ENCODE measurements around the gene ACOX2.
A peak's percentile ranks its signal among the peaks of the same experiment; 100 is the strongest.

Gene ACOX2

GRCh38 chr3:58536501-58537411, at the start of gene ACOX2:
TSS of gene ACOX2 (minus strand) at chr3:58537190. CDS start at chr3:58535106, 2,084 bp downstream.
- ATAC-seq (ENCODE audit: insufficient read depth, low read depth), result no peak
- H3K9ac ChIP-seq (ENCODE audit: low read depth, low read length), result no peak within 1 kb of the TSS
- peaks cover 4% of the 10 kb centered on the region for H3K27me3 ChIP-seq (ENCODE audit: insufficient read depth, low read length, poor library complexity)
- H3K4me1 ChIP-seq (ENCODE audit: insufficient read depth, low read length), result 0 out of 2 replicates have a peak, but pooled peaks cover 3% of the 10 kb centered on the region
- H2AFZ ChIP-seq (ENCODE audit: low read depth, low read length), result no peak within 1 kb of the TSS
- H3K79me2 ChIP-seq (ENCODE audit: insufficient read depth, low read length), result no peaks in the 10 kb centered on the region
- no peak for DNase-seq
- TF ChIP-seq CTCF (IDR thresholded peaks at IDR 0.05; ENCODE audit: borderline replicate concordance, extremely low read depth, low read length, poor library complexity, severe bottlenecking), result no peak
- TF ChIP-seq EZH2 (IDR thresholded peaks at IDR 0.05; ENCODE audit: borderline replicate concordance, low read depth, low read length, severe bottlenecking), result no peak
- no peak within 1 kb of the TSS for H3K4me3 ChIP-seq (ENCODE audit: low read depth in 1 of 2, low read length in 2 of 2)
- H3K27ac ChIP-seq (ENCODE audit: low read length), result no peak within 1 kb of the TSS
- no peaks in the 10 kb centered on the region for H3K36me3 ChIP-seq (ENCODE audit: insufficient read depth, low read length)
- no peak within 1 kb of the TSS for H3K4me2 ChIP-seq (ENCODE audit: insufficient read depth, low read length)
- no peaks in the 10 kb centered on the region for H3K9me3 ChIP-seq (ENCODE audit: insufficient read depth, low read length, severe bottlenecking)
- no peaks in the 10 kb centered on the region for H4K20me1 ChIP-seq (ENCODE audit: insufficient read depth, low read length)

GRCh38 chr3:58585994-58586393, 49.0 kb upstream of the ACOX2 start:
- TF ChIP-seq CTCF (IDR thresholded peaks at IDR 0.05; ENCODE audit: borderline replicate concordance, extremely low read depth, low read length, poor library complexity, severe bottlenecking), result no peak
- TF ChIP-seq EZH2 (IDR thresholded peaks at IDR 0.05; ENCODE audit: borderline replicate concordance, low read depth, low read length, severe bottlenecking), result no peak
- ATAC-seq (ENCODE audit: insufficient read depth, low read depth), result no peak
- H3K4me1 ChIP-seq (ENCODE audit: insufficient read depth, low read length), result no peaks in the 10 kb centered on the region
- no peaks in the 10 kb centered on the region for H3K27me3 ChIP-seq (ENCODE audit: insufficient read depth, low read length, poor library complexity)
- H3K9ac ChIP-seq (ENCODE audit: low read depth, low read length), result no peak overlapping the region
- H3K4me3 ChIP-seq (ENCODE audit: low read depth in 1 of 2, low read length in 2 of 2), result no peak overlapping the region
- DNase-seq, result no peak
- no peak overlapping the region for H3K27ac ChIP-seq (ENCODE audit: low read length)
- 0 out of 2 replicates have a peak, but pooled peaks cover 3% of the 10 kb centered on the region for H4K20me1 ChIP-seq (ENCODE audit: insufficient read depth, low read length)
- H3K79me2 ChIP-seq (ENCODE audit: insufficient read depth, low read length), result no peaks in the 10 kb centered on the region
- H2AFZ ChIP-seq (ENCODE audit: low read depth, low read length), result no peak overlapping the region
- H3K4me2 ChIP-seq (ENCODE audit: insufficient read depth, low read length), result no peak overlapping the region
- no peaks in the 10 kb centered on the region for H3K9me3 ChIP-seq (ENCODE audit: insufficient read depth, low read length, severe bottlenecking)
- no peaks in the 10 kb centered on the region for H3K36me3 ChIP-seq (ENCODE audit: insufficient read depth, low read length)

- no peaks in the 10 kb centered on the region for H3K79me2 ChIP-seq (ENCODE audit: insufficient read depth, low read length)
- no peaks in the 10 kb centered on the region for H3K4me1 ChIP-seq (ENCODE audit: insufficient read depth, low read length)
- H4K20me1 ChIP-seq (ENCODE audit: insufficient read depth, low read length), result 0 out of 2 replicates have a peak, but pooled peaks cover 3% of the 10 kb centered on the region
- no peak overlapping the region for H3K9ac ChIP-seq (ENCODE audit: low read depth, low read length)
- H3K4me2 ChIP-seq (ENCODE audit: insufficient read depth, low read length), result 0 out of 2 replicates have a peak overlapping the region, but pooled peaks have one; percentile 20
- ATAC-seq (ENCODE audit: insufficient read depth, low read depth) (no peak), DNase-seq (no peak)
- H3K36me3 ChIP-seq (ENCODE audit: insufficient read depth, low read length), result no peaks in the 10 kb centered on the region
- H3K4me3 ChIP-seq (ENCODE audit: low read depth in 1 of 2, low read length in 2 of 2), result no peak overlapping the region
- H3K27ac ChIP-seq (ENCODE audit: low read length), result no peak overlapping the region
- H3K27me3 ChIP-seq (ENCODE audit: insufficient read depth, low read length, poor library complexity), result no peaks in the 10 kb centered on the region
- TF ChIP-seq CTCF (IDR thresholded peaks at IDR 0.05; ENCODE audit: borderline replicate concordance, extremely low read depth, low read length, poor library complexity, severe bottlenecking) (no peak), EZH2 (IDR thresholded peaks at IDR 0.05; ENCODE audit: borderline replicate concordance, low read depth, low read length, severe bottlenecking) (no peak)
- H2AFZ ChIP-seq (ENCODE audit: low read depth, low read length), result no peak overlapping the region
- no peaks in the 10 kb centered on the region for H3K9me3 ChIP-seq (ENCODE audit: insufficient read depth, low read length, severe bottlenecking)
Observed at GRCh38 chr3:58585005-58585786, 48.2 kb upstream of the ACOX2 start.

All from DND-41 (cell line).